Activated CD8-positive, alpha-beta T cell treated with anti-CD3 and anti-CD28 coated beads, Interleukin-2, amount 10 ng/mL, durations not matched to agents 7 days and 5 days (primary cell): Measurements from ENCODE around the gene ATP1B3. TPM values are rescaled to one million over a fixed set of nuclear protein-coding genes. Genes with fewer than 3 reads are reported as not detected.

ENCODE experiments used
- total RNA-seq, 2 experiments: library from RNA; stranded (reverse); gene quantifications; one replicate each; pipeline ENCODE4 v1.2.3, GENCODE V29; 2021

Gene ATP1B3
- total RNA-seq, 2 experiments from 2014 or later: 108 to 122 TPM

Other genes with a start within 250 kb of the ATP1B3 start
- gene RNF7, start 138.3 kb upstream of the ATP1B3 start, total RNA-seq: 10 to 100 TPM; 58.5 to 61.2 TPM
- gene GRK7, start 113.2 kb upstream of the ATP1B3 start, total RNA-seq: not detected